ENCODE data around the gene NECTIN2.

NECTIN2 gene

DNA sequence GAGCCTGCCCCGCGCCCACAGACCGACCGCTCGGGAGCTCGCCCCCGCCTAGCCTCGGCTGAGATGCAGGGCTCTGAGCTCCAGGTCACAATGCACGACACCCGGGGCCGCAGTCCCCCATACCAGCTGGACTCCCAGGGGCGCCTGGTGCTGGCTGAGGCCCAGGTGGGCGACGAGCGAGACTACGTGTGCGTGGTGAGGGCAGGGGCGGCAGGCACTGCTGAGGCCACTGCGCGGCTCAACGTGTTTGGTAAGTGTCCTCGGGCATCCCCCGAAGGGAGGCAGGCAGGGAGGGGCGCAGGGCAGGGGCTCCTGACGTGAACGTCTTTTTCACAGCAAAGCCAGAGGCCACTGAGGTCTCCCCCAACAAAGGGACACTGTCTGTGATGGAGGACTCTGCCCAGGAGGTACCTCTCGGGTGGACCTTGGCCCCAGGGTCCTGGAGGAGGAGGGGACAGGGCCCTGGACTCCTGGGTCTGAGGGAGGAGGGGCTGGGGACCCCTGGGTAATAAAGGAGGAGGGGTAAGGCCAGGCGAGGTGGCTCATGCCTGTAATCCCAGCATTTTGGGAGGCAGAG lies 33.9 kb upstream of the NECTIN2 start:
- no peak overlapping the region for H3K4me3 ChIP-seq (ENCODE audit: low read depth, low read length)
- TF ChIP-seq, protein P1, sequence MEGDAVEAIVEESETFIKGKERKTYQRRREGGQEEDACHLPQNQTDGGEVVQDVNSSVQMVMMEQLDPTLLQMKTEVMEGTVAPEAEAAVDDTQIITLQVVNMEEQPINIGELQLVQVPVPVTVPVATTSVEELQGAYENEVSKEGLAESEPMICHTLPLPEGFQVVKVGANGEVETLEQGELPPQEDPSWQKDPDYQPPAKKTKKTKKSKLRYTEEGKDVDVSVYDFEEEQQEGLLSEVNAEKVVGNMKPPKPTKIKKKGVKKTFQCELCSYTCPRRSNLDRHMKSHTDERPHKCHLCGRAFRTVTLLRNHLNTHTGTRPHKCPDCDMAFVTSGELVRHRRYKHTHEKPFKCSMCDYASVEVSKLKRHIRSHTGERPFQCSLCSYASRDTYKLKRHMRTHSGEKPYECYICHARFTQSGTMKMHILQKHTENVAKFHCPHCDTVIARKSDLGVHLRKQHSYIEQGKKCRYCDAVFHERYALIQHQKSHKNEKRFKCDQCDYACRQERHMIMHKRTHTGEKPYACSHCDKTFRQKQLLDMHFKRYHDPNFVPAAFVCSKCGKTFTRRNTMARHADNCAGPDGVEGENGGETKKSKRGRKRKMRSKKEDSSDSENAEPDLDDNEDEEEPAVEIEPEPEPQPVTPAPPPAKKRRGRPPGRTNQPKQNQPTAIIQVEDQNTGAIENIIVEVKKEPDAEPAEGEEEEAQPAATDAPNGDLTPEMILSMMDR (IDR thresholded peaks at IDR 0.05; ENCODE audit: low read depth, low read length): no peak

DNA sequence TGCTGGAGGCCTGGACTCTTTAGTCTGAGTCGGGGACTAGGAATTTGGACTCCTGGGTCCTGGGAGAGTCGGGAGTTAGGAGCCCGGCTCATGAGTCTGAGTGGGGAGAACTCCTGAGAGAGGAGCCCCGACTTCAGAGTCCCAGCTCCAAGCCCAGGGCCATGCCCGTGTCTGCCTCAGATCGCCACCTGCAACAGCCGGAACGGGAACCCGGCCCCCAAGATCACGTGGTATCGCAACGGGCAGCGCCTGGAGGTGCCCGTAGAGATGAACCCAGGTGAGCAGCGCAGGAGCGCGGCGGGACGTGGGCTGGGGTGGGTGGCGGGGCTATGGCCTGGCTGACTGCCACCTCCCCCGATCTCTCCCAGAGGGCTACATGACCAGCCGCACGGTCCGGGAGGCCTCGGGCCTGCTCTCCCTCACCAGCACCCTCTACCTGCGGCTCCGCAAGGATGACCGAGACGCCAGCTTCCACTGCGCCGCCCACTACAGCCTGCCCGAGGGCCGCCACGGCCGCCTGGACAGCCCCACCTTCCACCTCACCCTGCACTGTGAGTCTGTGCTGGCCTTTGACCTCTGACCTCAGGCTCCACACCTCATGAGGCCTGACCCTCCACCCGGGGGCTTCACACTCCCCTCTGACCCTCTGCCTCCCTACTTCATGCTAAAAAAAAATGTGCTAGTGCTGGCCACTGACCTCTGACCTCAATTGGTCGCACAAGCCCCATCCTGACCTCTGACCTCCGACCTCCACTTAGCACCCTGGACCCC lies 32.8 kb upstream of the NECTIN2 start:
- H3K4me3 ChIP-seq (ENCODE audit: low read depth, low read length): no peak overlapping the region
- TF ChIP-seq, protein P1 (IDR thresholded peaks at IDR 0.05; ENCODE audit: low read depth, low read length): no peak

GRCh38 chr19:44813841-44814470 lies 32.1 kb upstream of the NECTIN2 start:
- H3K4me3 ChIP-seq (ENCODE audit: low read depth, low read length): no peak overlapping the region
- TF ChIP-seq, protein P1 (IDR thresholded peaks at IDR 0.05; ENCODE audit: low read depth, low read length): no peak

DNA sequence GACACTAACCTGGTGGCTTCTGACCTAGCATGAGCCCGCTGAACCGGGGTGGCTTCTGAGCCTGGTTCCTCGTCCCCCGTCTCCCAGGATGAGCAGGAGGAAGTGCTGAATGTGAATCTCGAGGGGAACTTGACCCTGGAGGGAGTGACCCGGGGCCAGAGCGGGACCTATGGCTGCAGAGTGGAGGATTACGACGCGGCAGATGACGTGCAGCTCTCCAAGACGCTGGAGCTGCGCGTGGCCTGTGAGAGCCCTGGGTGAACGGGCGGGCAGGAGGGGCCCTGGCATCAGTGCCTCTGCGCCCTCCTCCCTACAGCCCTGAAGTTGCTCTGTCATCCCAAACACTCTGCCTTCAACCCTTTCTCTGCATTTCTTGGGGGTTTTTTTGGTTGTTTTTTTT lies 31.6 kb upstream of the NECTIN2 start:
- no peak overlapping the region for H3K4me3 ChIP-seq (ENCODE audit: low read depth, low read length)
- TF ChIP-seq, protein P1 (IDR thresholded peaks at IDR 0.05; ENCODE audit: low read depth, low read length): no peak

DNA sequence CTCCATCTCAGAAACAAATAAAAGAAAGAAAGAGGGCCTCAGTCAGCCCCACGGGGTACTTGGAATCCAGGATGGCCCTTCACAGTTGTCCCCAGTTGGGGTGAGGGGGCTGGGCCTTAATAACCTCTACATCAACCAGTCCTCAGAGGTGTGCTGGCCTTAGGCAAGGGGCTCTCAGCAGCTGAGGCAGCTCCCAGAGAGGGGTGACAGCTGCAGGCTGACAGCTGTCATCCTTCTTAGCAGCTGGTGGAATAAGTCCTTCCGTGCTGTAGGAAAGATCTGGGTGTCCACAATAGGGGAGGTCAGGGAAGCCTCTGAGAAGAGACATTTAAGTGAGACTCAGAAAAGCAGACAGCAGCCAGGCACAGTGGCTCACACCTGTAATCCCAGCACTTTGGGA lies 29.8 kb upstream of the NECTIN2 start:
- TF ChIP-seq, protein P1 (IDR thresholded peaks at IDR 0.05; ENCODE audit: low read depth, low read length): no peak
- no peak overlapping the region for H3K4me3 ChIP-seq (ENCODE audit: low read depth, low read length)

DNA sequence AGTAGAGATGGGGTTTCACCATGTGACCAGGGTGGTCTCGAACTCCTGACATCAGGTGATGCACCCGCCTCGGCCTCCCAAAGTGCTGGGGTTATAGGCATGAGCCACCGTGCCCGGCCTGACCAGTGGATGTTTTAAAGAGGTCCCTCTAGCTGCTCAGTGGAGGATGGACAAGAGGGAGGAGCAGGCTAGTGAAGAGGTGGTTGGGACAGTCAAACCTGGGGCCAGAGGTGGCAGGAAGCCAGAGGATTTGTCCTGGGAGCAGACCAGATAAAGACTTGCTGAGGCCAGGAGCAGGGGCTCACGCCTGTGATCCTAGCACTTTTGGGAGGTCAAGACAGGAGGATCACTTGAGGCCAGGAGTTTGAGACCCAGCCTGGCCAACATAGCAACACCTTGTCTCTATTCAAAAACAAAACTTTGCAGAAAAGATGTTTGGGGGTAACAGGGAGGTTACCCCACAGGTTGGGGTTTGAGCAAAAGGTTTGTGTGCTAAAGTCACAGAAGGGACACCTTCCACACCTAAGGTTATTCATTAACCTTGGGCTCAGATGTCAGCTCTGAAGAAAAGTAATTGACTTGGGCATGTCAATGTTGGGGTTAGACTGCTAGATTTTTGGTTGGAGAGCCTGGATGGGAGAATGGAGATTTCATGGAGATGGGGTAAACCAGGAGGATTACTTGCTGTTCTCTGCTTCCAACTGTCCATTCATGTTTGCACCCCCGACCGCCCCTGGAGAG lies 28.2 kb upstream of the NECTIN2 start:
- TF ChIP-seq, protein P1 (IDR thresholded peaks at IDR 0.05; ENCODE audit: low read depth, low read length): no peak
- no peak overlapping the region for H3K4me3 ChIP-seq (ENCODE audit: low read depth, low read length)
